OCI-M2 (cell line): ENCODE data around the gene ZBTB1.
"Not testable (repeated sequence)": the region's sequence is repeated elsewhere in the genome, so short reads cannot be mapped to it uniquely, and the experiment has no call there.

Experiments used
- DNase-seq: peaks from one replicate; lab custom pipeline; 2025; ENCODE audit not compliant: unreplicated experiment; lab: John Stamatoyannopoulos, UW

The ZBTB1 gene

DNA sequence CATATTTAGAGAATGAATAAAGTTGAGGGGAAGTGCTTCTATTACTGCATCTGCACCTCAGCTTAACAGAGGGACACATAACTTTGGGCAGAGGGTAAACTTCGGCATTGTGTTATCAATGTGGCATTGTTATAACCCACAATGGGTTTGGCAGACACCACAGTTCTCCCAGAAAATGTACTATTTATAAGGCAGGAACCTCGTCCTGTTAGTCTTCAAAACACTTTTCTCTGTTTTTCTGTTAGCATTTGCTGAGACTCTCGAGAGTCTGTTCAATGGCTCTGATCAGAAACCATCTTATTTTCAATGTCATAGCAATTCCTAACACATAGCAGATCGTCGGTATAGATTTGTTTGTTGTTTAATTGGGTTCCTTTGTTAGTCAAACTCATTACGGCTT, 59.1 kb downstream of the ZBTB1 start:
- no peak for DNase-seq

DNA sequence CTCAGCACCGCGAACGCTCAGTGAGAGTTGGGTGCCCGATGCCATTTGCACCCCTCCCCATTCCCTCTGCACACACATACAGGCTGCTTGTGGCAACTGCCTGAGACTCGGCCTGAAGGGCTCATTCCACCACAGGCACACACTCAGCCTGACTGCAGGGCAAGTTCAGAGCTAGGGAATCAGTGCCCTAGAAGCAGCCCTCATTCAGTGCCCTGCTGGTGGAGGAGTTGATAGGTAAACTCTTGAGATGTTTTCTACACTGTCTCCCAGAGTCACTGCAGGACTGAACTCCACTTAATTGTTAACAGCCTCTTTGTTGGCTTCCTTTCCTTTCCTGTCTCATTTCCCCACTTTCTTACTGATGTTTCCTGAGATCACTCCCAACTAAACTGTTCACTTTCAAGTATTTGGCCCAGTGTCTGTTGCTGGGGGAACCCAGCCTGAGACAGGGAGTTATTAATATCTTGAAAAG, 62.1 kb downstream of the ZBTB1 start:
- DNase-seq = no peak

- DNase-seq = no peak
These were observed 64.6 kb downstream of the ZBTB1 start for GRCh38 chr14:64569138-64569631.

DNA sequence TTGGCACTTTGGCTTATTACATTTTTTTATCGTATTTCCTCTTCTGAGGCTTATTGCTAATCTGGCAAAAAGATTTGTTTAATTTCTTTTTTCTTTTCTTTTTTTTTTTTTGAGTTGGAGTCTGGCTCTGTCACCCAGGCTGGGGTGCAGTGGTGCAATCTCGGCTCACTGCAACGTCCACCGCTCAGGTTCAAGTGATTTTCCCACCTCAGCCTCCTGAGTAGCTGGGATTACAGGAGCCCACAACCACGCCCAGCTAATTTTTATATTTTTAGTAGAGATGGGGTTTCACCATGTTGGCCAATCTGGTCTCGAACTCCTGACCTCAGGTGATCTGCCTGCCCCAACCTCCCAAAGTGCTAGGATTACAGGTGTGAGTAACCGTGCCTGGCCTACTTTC, 65.1 kb downstream of the ZBTB1 start:
- DNase-seq = not testable (repeated sequence)

DNA sequence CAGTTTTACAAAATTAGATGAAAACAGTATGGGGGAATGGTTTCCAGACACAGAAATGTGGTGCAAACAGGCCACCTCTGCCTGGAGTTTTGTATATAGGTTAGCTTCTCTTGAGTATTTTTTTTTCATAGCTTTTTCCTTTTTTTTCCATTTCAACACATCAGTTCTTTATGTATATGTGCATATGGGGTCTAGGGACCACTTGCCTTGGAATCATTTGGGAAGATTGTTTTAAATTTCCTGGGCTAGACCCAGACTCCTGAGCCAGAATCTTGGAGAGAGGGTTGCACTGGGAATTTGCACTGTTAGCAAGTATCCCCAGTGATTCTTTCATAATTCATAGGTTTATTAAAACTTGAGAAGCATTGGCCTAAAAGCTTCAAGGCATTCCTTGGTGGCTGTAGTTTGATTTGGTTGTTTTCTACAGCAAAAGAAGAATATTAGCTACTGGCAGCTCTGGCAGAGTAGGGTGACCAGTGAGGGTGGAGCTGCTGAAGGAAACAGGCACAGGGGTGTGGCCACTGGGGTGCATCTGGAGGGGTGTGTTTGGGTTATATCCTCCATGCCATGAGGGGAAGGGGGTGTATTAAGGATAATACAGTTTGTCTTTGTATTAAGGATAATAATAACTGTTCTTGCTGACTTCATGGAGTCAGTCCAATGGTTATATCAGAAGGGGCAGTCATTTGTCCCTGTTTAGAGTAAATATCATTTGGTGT, 68.0 kb downstream of the ZBTB1 start:
- DNase-seq = no peak

GRCh38 chr14:64573109-64573508, 68.5 kb downstream of the ZBTB1 start:
- no peak for DNase-seq
